ENCODE results near the gene PARVA.
"Not testable (repeated sequence)": the region's sequence is repeated elsewhere in the genome, so short reads cannot be mapped to it uniquely, and the experiment has no call there.

The PARVA gene

GRCh38 chr11:12506404-12506921, 129.1 kb downstream of the PARVA start:
- DNase-seq, result no peak

- DNase-seq, result no peak
Measured at GRCh38 chr11:12507391-12507790, 130.0 kb downstream of the PARVA start.

DNA sequence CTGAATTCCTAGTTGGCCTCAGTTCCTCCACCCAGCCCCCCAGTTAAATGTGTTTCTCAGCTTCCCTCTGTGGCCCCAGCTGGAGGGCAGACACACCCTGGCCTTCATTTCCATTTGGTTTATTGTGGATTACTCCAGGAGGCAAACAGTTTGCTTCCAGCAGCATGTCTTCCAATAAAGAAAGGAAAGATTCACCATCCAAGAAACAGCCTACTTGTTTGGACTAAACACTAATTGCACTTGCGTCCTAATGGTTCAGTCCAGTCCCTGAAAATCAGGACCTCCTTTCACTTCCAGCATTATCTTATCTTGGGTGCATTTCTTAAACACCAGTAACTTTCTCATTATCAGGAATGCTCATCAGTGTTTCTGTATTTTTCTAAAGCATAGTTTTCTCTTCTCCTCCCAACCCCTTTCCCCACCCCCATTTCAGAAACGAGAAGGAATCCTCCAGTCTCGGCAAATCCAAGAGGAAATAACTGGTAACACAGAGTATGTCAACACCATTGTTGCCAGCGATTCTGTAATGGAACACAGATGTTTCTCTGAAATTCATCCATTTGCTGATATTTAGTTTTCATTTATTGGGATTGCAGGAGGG, 130.9 kb downstream of the PARVA start:
- DNase-seq, result no peak

GRCh38 chr11:12509371-12509770, 132.0 kb downstream of the PARVA start:
- DNase-seq, result no peak

DNA sequence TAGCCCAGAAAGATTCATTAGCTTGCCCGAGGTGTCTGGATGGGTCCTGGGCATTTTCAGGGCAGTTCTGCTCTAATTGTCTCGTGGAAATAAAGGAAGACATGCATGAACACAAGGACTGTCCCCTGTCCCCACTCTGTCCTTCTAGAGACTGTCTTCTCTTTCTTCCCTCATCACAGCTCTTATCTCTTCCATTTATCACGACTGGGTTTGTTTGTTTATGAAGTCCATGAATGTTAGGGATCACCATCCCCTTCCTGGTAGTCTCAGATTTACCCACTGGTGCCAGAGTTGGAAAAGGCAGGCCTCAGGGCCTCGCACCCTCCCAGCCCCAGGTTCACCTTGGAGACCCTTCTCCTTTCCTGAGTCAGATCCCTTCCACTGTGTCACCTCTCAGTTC, 134.8 kb downstream of the PARVA start:
- no peak for DNase-seq

- no peak for DNase-seq
Measured at GRCh38 chr11:12512826-12513395, 135.5 kb downstream of the PARVA start.

- DNase-seq, result no peak
Measured at GRCh38 chr11:12516387-12517105, 139.2 kb downstream of the PARVA start.

DNA sequence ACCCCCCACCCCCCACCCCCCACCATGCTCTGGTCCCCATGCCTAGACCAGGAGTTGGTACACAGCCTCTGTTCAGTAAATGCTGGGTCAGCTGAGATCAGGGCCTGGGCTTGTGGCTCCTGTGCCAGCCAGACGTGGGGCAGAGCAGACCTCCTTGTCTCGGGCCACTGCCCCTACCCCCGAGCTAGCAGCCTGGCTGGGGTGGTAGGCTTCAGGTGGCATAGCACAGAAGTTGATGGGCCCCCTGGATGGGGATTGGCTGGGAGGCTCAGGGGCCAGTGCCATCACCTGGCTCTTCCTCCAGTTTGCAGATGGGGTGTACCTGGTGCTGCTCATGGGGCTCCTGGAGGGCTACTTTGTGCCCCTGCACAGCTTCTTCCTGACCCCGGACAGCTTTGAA, 139.9 kb downstream of the PARVA start:
- DNase-seq, result no peak

- DNase-seq, result no peak
Measured at GRCh38 chr11:12517741-12518140, 140.4 kb downstream of the PARVA start.

- DNase-seq, result no peak
Measured at GRCh38 chr11:12518606-12519385, 141.4 kb downstream of the PARVA start.

- no peak for DNase-seq
Measured at GRCh38 chr11:12520054-12520453, 142.7 kb downstream of the PARVA start.

GRCh38 chr11:12520576-12520975, 143.2 kb downstream of the PARVA start:
- DNase-seq, result not testable (repeated sequence)

GRCh38 chr11:12523180-12523924, 146.0 kb downstream of the PARVA start:
- DNase-seq, result no peak

GRCh38 chr11:12524865-12525264, 147.5 kb downstream of the PARVA start:
- DNase-seq, result no peak

DNA sequence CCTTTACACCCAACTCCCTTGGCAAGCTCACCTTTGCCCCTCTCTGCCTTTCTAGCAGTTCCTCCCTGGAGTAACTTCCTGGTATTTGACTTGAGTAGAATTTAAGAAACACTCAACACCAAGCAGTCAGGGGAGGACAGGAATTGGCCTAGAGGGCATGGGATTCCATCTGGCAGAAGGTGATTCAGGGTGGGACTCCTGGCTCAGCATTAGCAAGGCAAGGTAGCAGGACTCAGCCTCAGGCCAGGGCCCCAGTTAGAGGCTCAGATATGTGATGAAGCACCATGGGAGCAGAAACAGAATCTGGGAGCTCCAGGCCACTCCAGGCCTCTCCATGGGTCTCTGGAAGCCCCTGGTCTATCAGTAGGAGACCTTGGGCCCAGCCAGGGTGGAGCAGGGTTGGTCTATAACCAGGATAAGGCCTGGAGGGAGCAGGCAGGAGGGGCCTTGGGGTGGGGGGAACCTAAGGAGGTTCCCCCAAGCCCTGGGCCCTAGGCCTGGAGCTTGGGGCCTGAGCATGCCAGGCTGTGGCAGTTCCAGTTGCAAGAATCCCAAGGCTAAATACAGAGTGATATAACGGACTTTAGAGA, 148.2 kb downstream of the PARVA start:
- no peak for DNase-seq

DNA sequence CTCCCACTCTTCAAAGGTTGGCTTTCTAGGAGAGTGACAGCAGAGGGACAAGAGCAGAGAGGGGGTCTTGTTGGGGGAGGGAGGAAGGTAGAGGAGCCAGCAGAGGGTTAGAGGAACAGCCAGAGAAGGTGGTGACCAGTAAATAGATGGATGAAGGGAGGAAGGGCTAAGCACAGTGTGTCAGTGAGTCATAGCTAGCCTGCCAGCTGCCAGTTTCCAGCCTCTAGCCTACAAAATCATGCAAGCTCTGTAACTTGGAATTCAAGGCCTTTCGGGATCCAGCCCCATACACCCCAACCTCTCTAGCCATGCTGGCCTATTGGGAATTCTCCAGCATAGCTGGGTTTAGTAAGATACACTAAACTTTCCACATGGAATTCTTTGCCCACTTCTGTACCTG, 149.4 kb downstream of the PARVA start:
- no peak for DNase-seq

DNA sequence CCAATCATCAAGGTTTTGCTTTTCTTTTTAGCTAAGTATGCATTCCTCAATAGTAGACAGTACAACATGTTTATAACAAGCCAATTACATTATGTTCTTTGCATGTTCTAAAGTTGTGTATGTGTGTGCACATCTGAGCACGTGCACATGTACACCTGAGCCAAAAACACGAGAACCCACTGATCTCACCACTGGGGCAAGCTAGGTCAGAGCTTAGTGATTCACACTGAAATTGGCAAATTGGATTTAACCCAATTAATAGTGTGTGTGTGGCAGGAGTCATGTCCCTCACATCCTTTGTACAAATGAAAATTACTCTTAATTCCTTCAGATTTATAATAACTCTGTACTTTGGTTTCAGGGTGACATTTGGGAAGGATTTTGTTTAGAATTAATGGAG, 151.1 kb downstream of the PARVA start:
- no peak for DNase-seq

DNA sequence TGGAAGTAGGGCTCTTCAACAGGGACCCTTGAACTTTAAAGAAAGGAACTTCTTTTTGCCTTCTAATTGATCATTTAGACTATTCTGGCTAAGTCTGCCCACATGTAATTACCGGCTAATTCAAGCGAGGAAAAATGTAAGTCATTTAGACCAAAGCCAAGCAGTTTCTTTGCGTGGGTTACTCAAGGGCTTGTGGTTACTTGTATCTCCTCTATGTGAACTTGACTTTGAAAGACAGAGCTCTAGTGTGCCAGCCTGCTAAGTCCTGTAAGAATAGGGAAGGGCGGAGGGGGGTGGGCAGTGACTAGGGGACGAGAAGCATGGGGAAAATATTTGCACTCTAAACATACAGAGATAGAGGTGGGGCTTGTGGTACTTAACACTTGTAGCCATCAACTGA, 151.7 kb downstream of the PARVA start:
- no peak for DNase-seq

- DNase-seq, result no peak
Measured at GRCh38 chr11:12529793-12530192, 152.4 kb downstream of the PARVA start.

- DNase-seq, result no peak
Measured at GRCh38 chr11:12531020-12531419, 153.6 kb downstream of the PARVA start.

DNA sequence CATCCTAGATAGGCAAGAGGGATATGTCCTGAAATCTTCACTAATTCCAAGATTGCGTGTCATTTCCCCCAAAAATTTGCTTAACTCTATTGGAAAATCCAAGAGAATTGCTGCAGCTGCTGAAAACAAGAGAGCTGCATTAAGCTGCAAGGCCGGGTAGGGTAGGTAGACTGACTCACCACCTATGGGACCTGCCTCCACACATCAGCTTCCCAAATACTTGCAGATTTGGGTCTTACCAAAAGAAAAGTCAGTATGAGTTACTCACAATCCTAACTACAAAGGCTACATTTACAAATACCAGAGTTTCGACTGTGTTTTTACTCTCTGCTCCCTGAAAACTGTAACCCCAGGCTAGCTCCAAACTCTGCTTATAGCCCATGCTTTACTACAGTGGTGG, 154.3 kb downstream of the PARVA start:
- no peak for DNase-seq

GRCh38 chr11:12532580-12532979, 155.2 kb downstream of the PARVA start:
- DNase-seq, result no peak
